HG03575 (cell line): ENCODE results near the gene CANX.

Experiments
- ATAC-seq: cut with Tn5 transposase; IDR thresholded peaks from one replicate; pipeline ENCODE4 v1.9.1; 2021; ENCODE audit not compliant: unreplicated experiment, insufficient number of reproducible peaks, low FRiP score; ENCODE audit errors: extremely low read depth

Gene CANX

DNA sequence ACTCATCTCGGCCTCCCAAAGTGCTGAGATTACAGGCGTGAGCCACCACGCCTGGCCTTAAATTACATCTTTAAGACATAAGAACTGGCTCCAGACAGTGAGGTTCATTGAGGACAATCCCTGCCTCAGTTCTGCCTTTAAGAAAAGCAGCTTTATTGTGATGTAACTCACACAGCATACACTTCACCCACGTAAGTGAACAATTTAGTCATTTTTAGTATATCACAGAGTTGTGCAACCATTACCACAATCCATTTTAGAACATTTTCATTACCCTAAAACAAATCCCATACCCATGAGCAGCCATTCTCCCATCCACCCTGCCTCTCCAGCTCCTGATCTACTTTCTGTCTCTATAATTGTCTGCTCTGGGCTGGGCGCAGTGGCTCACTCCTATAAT lies 71.0 kb downstream of the CANX start:
- no peak for ATAC-seq

- no peak for ATAC-seq
Observed at GRCh38 chr5:179771311-179771895, 72.6 kb downstream of the CANX start.

GRCh38 chr5:179772351-179772750 lies 73.6 kb downstream of the CANX start:
- ATAC-seq: no peak

DNA sequence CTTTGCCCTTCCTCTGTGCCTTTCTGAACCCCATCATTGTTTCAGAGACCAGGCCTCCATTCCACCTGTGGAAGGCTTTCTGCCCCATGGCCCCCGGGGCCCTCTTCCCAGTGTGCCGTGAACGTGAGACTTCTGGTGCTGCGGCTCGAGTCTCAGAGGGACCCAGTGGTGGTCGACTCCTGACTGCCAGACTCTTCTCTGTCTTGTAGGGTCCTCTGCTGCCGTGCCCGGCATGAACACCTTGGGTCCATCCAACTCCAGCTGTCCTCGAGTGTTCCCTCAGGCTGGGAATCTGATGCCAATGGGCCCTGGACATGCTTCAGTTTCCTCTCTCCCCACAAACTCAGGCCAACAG lies 74.9 kb downstream of the CANX start:
- no peak for ATAC-seq

DNA sequence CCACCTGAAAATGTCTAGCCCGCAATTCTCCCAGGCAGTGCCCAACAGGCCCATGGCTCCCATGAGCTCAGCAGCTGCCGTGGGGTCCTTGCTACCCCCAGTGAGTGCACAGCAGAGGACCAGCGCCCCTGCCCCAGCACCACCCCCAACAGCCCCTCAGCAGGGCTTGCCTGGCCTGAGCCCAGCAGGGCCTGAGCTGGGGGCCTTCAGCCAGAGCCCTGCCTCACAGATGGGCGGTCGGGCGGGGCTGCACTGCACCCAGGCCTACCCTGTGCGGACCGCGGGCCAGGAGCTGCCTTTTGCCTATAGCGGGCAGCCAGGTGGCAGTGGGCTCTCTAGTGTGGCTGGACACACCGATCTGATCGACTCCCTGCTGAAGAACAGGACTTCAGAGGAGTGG lies 75.7 kb downstream of the CANX start:
- no peak for ATAC-seq

- ATAC-seq: no peak
Observed at GRCh38 chr5:179776411-179776938, 77.7 kb downstream of the CANX start.

DNA sequence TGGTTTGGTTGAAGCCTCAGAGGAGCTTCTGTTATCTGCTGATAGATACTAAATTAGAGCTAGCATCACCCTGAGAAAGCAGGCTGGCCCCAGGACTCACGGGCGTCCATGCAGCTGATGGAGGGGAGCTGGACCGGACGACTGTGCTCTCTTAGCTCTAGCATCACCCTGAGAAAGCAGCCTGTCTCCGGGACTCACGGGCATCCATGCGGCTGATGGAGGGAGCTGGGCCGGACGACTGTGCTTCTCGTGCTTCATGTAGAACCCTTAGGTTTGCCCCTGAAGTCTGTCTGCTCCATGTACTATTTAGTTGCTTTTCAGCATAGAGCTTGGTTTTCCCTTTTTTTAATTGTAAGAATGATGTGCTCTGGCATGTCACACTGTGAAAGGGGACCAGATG lies 78.7 kb downstream of the CANX start:
- ATAC-seq: no peak

DNA sequence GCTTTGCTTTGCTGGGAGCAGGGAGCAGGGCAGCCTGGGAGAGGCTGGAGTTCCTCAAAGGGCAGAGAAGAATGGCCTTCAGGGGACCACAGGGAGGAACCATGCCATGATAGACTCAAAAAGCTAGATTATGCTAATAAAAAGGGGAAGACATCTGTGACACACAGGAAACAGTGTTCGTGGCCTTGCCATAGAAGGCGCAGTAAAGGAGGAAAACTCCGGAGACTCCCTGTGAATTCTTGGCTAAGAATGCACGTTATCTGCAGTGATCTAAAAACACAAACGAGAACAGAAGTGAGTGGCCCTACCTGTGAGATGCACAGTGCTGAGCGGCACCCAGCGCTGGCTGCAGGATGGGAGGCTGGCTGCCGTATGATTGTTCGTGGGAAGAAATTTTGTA lies 79.1 kb downstream of the CANX start:
- no peak for ATAC-seq

GRCh38 chr5:179778591-179778990 lies 79.8 kb downstream of the CANX start:
- no peak for ATAC-seq

- ATAC-seq: no peak
Observed at GRCh38 chr5:179779826-179780225, 81.1 kb downstream of the CANX start.

DNA sequence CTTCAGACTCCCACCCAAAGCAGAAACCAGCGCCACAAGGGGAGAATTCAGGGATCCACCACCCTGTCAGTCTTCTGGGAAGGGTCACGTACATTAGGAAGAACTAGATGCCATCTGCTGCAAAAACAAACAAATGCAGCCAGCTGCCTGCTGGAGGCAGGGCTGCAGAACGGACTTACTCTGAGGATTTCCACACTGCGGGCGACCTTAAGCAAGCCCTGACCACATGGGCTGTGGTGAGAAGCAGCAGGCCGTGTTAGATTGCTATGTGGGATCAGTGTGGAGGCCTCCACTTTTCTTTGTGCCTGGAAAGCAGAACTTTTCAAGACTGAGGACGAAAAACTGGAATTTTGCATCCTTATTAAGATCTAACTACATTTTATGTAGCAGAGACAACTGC lies 81.6 kb downstream of the CANX start:
- ATAC-seq: no peak
